Esophagus (tissue), 2 donors: Measurements from ENCODE around the gene EPS8L3. TPM values are rescaled to one million over a fixed set of nuclear protein-coding genes. Genes with fewer than 3 reads are reported as not detected.

ENCODE experiments used
- H3K27ac ChIP-seq, 2 donors: one replicate each; pipeline ENCODE4 v1.5.1; 2013; ENCODE audit warnings: low read depth in 2 of 2, mild to moderate bottlenecking in 2 of 2, inconsistent platforms in 1 of 2, low read length in 1 of 2, moderate library complexity in 1 of 2
- H3K27me3 ChIP-seq, 2 donors: one replicate each; pipeline ENCODE4 v1.6.1; 2013; ENCODE audit warnings: low read length in 2 of 2, control low read depth in 1 of 2, mild to moderate bottlenecking in 1 of 2; ENCODE audit not compliant: insufficient read depth in 2 of 2, control insufficient read depth in 1 of 2
- H3K36me3 ChIP-seq, 2 donors: one replicate each; pipeline ENCODE4 v1.6.1; 2013; ENCODE audit warnings: low read length in 1 of 2; ENCODE audit not compliant: control insufficient read depth in 2 of 2, insufficient read depth in 2 of 2
- H3K4me1 ChIP-seq, 2 donors: one replicate each; pipeline ENCODE4 v1.6.1; 2013; ENCODE audit warnings: low read length in 1 of 2; ENCODE audit not compliant: control insufficient read depth in 2 of 2, insufficient read depth in 2 of 2
- H3K4me3 ChIP-seq, 2 donors: one replicate each; pipeline ENCODE4 v1.5.1; 2013; ENCODE audit warnings: low read length in 2 of 2, mild to moderate bottlenecking in 2 of 2, low read depth in 1 of 2, moderate library complexity in 1 of 2
- H3K9me3 ChIP-seq, 2 donors: one replicate each; pipeline ENCODE4 v1.6.1; 2013; ENCODE audit warnings: mild to moderate bottlenecking in 2 of 2, low read depth in 1 of 2, low read length in 1 of 2, moderate library complexity in 1 of 2; ENCODE audit not compliant: control insufficient read depth in 2 of 2, insufficient read depth in 1 of 2
- WGBS, 2 donors: extraction: QIAGEN DNeasy Blood & Tissue Kit; methylation state at CpG; one replicate each; pipeline ENCODE4 v1.1.7; 2013; 5-methylcytosine and 5-hydroxymethylcytosine counted together
- polyA plus RNA-seq, 2 donors: library from polyadenylated mRNA; stranded (reverse); fragments of 200-250 nt; gene quantifications; one replicate each; pipeline ENCODE4 v1.2.3, GENCODE V29; 2013
- donor health status: healthy with polysubstance abuse.
- donor health status: Bipolar disorder and iron deficiency.

EPS8L3 gene
- polyA plus RNA-seq, 2 donors, result 0.10 to 0.28 TPM

DNA sequence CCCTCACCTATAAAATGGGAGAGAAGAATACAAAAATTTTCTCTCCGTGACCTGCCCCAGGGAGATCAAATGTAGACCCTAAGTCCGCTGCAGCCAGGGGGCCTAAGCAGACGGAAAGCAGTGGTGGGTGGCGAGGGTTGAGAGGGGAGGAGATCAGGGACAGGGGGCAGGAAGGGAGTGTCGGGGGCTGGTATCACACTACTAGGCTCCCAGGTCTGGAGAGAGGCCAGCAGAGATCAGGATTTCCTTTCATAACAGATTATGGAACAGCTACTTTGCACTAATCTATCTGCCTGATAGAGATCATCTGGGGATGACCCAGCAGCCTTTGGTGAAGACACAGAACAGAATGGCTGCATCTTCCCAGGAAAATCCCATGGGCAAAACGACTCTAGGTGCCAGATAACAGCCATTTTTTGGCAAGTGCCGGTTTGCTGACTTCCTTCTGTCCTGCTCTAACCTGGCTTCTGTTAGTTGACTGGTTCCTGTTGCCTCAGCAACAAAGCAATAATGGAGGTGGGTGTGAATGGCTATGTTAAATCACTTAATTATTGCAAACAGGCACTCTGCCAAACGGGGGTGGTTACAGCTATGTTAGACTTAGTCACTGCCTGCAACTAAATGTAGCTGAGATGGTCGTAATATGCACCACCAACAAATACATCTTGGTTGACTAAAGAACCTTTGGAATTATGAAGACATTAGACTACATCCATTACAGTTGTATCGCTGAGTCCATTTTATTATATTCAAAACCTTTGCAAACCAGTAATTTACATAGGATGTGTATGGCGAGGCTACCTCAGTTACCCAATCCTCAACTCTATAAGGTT, 30.0 kb upstream of the EPS8L3 start:
- peaks cover 7 to 24% of the 10 kb centered on the region in 2 donors for H3K4me1 ChIP-seq

DNA sequence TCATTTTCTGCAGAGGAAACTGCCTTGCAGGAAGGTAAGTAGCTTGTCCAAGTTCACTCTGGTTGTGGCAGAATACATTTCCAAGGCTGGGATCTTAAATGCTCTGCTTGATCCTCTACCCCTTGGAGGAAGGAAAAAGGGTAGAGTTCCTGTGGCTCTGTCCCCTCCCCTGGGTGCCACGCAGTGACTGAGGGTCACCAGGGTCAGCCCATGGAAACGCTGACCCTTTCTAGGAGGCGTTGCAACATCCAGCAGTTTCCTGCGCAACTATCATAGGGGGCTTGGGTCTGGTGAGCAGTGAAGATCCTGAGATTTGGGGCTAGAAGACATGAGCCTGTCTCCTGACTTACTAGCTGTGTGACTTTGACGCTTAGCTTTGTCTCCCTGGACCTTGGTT, 29.4 kb upstream of the EPS8L3 start:
- 57 to 66% methylated on average over 5 of the region's 5 CpGs for WGBS, 2 donors
- no peaks in the 10 kb centered on the region for H3K36me3 ChIP-seq
- peak overlapping the region; percentile 18 to 19 for H3K27ac ChIP-seq
- H3K27me3 ChIP-seq, result no peaks in the 10 kb centered on the region
- no peaks in the 10 kb centered on the region for H3K9me3 ChIP-seq
- H3K4me1 ChIP-seq, result peaks cover 9 to 27% of the 10 kb centered on the region in 2 donors
- no peak overlapping the region for H3K4me3 ChIP-seq

More for the DNA sequence above, 30.0 kb upstream of the EPS8L3 start:
- H3K27ac ChIP-seq, result peak overlapping the region in 1 of 2 donors; percentile 67
- H3K27me3 ChIP-seq, result no peaks in the 10 kb centered on the region
- WGBS, 2 donors, result 39 to 44% methylated on average over 11 of the region's 11 CpGs
- H3K36me3 ChIP-seq, result no peaks in the 10 kb centered on the region
- no peaks in the 10 kb centered on the region for H3K9me3 ChIP-seq
- H3K4me3 ChIP-seq, result no peak overlapping the region

DNA sequence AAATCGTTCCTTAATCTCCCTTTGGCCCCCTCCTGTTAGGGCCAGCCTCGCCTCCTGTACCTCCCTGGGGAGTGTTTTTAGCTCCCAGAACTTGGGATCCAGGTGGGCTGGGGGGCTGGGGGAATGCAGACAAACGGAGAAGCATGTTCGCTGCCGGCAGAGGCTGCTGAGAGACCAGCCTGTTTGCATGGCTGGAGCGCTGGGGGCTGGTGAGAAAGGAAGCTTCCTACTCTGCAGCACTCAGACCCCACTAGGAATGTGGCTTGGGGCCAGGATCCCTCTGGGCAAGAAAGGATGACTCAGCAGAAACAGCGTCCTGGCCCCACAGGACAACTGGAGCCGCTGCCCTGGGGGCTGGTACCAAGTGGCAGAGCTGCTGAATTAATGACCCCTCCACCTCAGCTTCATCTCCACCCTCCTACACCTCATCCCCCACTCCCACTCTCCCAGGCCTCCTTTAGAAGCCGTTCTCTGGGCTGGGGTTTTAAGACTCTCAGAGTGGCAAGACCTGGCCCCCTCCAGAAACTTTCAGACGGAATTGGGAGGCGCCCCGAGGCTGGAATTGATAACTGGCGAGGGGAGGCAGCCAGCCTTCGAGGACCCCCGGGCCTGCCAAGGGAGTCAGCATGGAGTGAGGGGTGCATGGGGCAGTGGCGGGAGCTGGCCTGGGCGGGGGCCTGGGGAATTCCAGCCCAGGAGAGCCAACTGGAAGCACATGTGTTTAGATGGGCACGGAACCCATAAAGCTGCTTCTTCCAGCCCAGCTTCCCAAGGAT, 28.5 kb upstream of the EPS8L3 start:
- Histone ChIP-seq H3K4me1 (peaks cover 10 to 28% of the 10 kb centered on the region in 2 donors), H3K9me3 (no peaks in the 10 kb centered on the region), H3K36me3 (no peaks in the 10 kb centered on the region), H3K27ac (peak overlapping the region in 1 of 2 donors; percentile 12), H3K4me3 (no peak overlapping the region), H3K27me3 (no peaks in the 10 kb centered on the region)
- WGBS, 2 donors, result 32 to 40% methylated on average over 18 of the region's 18 CpGs

DNA sequence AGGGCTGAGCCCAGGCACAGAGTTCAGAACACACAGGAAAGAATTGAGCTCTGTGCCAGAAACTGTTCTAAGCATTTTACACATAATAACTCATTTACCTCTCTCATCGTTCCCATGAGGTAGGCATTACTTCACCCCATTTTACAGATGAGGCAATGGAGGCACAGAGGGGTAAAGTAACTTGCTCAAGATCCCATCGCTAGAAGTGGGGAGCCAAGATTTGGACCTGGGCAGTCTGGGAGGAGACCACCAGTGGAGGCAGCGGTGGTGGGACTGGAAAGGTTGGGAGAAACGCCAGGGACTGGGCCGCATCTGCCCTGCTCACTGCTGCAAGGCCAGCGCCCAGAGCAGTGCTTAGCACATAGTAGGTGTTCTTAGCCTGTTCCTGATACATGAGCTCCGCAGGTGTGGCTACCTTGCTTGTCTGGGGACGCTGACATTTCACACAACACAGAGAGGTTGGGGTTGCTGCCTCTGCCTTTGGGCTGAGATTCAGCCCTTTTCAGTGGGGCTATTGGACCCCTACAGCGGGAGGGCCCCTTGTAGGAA, 27.8 kb upstream of the EPS8L3 start:
- no peak overlapping the region for H3K4me3 ChIP-seq
- no peaks in the 10 kb centered on the region for H3K27me3 ChIP-seq
- peak overlapping the region in 1 of 2 donors; percentile 10 for H3K27ac ChIP-seq
- H3K4me1 ChIP-seq, result peaks cover 12 to 34% of the 10 kb centered on the region in 2 donors
- no peaks in the 10 kb centered on the region for H3K36me3 ChIP-seq
- 86 to 87% methylated on average over 9 of the region's 9 CpGs for WGBS, 2 donors
- H3K9me3 ChIP-seq, result no peaks in the 10 kb centered on the region

DNA sequence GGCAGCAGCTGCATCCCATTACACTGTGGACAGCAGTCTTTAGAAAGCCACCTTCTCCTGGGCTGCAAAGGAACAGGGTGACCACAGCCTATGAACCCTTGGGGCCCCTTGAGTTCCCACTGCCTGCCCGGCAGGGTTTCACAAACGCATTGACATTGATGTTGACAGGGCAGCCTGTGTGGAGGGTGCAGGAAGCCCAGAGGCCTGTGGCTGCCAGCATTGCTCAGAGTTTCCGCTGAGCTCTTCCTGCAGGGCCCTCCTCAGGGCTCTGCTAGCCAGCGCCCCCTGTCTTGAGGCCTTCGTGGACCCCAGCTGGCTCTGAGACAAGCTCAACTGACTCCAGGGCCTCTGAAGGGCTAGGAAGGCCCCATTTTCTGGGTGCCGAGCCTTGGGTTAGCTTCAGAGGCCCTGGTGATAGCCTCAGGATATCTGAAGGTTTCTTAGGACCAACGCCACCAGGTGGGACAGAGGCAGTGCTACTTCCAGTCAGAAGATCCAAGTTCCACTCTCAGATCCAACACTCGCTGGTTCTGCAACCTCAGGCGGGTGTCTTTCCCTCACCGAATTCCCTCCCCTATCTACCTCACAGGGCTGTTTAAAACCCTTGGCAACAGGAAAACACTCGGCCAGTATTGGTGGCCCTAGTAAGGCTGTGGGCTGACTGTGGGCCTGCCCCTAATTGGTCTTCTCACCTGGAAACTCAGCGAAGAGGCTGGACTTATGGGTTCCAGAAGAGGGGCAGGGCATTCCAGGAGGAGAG, 27.2 kb upstream of the EPS8L3 start:
- Histone ChIP-seq H3K27me3 (no peaks in the 10 kb centered on the region), H3K27ac (peak overlapping the region; percentile 20 to 52), H3K4me3 (no peak overlapping the region), H3K4me1 (peaks cover 12 to 34% of the 10 kb centered on the region in 2 donors), H3K9me3 (no peaks in the 10 kb centered on the region), H3K36me3 (no peaks in the 10 kb centered on the region)
- WGBS, 2 donors, result 68 to 70% methylated on average over 12 of the region's 12 CpGs

DNA sequence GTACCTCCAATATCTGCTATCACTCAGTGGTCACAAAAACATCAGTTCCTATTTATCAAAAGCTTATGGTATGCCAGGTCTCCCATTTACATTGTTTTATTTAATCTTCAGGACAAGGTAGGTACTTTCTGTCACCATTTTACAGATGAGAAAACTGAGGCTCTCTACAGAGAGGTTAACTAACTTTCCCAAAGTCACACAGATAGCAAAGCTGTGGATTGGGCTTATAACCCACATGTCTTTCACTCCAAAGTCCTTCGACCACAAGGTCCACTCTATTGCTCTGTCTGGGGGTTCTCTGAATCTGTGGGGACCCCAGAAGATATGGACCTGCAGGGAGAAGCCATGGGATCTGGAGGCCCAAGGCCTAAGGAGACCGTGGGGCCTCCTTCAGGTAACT, 26.6 kb upstream of the EPS8L3 start:
- Histone ChIP-seq H3K36me3 (no peaks in the 10 kb centered on the region), H3K9me3 (no peaks in the 10 kb centered on the region), H3K27ac (peak overlapping the region in 1 of 2 donors; percentile 52), H3K4me3 (no peak overlapping the region), H3K27me3 (no peaks in the 10 kb centered on the region), H3K4me1 (peaks cover 12 to 34% of the 10 kb centered on the region in 2 donors)
- 83 to 89% methylated on average over 2 of the region's 2 CpGs for WGBS, 2 donors

DNA sequence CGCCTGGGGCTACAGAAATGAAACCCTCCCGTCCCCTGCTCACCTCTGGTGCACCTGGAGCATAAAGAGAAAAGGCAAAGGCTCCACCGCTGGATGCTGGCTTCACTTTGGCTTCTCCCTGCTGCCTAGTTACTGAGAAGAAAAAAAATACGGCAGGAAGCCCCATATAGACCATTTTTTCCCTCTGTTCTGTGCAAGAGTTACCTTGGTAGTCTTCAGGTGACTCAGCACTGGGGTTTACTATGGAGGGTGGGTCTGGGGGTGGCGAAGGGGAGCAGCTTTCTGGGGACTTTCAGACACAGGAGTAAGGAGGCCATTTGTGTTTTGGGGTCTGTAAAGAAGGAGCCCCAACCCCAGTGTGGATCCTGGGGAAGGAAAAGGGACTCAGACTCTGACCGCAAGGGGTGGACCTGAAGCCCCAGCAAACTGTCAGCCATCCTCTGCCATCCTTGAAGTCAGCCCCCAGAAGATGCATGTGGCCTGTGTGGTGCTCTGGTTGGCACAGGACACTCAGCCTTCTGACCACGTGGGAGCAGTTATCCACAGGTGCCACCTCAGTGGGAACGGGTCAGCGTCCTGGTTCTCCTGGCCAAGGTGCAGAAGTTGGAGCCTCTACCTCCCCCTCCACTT, 25.9 kb upstream of the EPS8L3 start:
- WGBS, 2 donors, result 76% methylated on average over 9 of the region's 9 CpGs
- H3K9me3 ChIP-seq, result no peaks in the 10 kb centered on the region
- H3K36me3 ChIP-seq, result no peaks in the 10 kb centered on the region
- H3K27me3 ChIP-seq, result no peaks in the 10 kb centered on the region
- H3K4me1 ChIP-seq, result peaks cover 13 to 34% of the 10 kb centered on the region in 2 donors
- H3K27ac ChIP-seq, result no peak overlapping the region
- no peak overlapping the region for H3K4me3 ChIP-seq

DNA sequence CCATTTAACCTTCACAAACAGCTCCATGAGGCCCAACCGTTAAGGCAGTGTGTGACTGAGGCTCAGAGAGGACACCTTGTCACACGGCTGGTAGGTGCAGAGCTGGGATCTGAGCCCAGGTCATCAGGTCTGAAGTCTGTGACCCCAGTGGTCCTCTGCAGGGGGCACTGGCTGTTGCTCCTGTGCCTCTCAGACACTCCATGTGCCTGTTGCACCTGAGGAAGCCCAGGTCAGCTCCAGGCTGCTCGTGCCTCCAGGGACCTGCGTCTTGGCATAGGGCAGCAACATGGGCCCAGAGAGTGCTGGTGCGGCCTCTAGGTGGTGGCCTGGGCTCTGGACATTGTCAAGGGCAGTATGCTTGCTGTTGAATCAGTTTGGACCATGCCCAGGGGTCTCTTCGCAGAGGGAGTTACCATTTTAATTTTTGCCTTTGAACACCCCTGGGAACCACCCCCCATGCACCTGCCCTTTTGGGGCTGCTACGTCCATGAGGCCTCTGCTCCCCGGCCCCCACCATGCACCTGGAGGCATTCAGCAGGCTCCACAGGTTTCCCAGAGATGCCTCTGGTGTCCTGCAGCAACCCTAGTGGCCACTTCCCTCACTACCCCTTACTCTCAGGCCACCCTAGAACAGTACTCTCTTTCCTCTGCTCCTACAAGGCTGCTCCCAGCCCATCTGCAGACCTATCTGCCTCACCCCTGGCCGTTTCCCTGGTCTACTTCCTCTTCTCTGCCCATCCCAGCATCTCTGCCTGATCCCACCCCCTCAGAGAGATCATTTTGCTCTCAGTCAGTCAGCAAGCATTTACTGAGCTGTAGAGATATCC, 25.2 kb upstream of the EPS8L3 start:
- H3K9me3 ChIP-seq, result no peaks in the 10 kb centered on the region
- H3K4me3 ChIP-seq, result no peak overlapping the region
- no peaks in the 10 kb centered on the region for H3K36me3 ChIP-seq
- peaks cover 15 to 33% of the 10 kb centered on the region in 2 donors for H3K4me1 ChIP-seq
- no peaks in the 10 kb centered on the region for H3K27me3 ChIP-seq
- H3K27ac ChIP-seq, result no peak overlapping the region
- 85 to 87% methylated on average over 9 of the region's 9 CpGs for WGBS, 2 donors
